ENCODE data around the gene MSANTD7.

Gene MSANTD7

GRCh38 chr10:14880229-14880628, 42.1 kb downstream of the MSANTD7 start:
- DNase-seq (ENCODE audit: low spot score) = no peak

DNA sequence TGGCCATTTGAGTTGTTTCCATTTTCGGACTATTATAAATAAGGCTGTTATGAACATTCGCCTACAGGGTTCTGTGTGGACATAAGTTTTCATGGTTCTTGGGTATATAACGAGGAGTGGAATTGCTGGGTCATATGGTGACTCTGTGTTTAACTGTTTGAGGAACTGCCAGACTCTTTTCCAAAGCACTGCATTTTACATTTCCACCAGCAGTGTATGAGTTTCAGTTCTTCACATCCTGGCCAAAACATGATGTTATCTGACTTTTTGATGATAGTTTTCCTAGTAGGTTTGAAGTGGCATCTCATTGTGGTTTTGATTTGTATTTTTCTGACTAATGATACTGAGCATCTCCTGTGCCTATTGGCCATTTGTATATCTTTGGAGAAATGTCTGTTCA, 46.0 kb downstream of the MSANTD7 start:
- no peak for DNase-seq (ENCODE audit: low spot score)

Measured in CD4-positive, alpha-beta T cell treated with Interleukin-15 for 4 hours (primary cell).